Stimulated activated CD8-positive, alpha-beta memory T cell treated with anti-CD3 and anti-CD28 coated beads, Interleukin-2, amount 100 ng/mL, for 1 hour (primary cell): ENCODE results near the gene NLRP3.
"Not testable (repeated sequence)": the region's sequence is repeated elsewhere in the genome, so short reads cannot be mapped to it uniquely, and the experiment has no call there.

Experiments
- DNase-seq, 2 donors: peaks; one replicate each; pipeline ENCODE4 v3.0.0-alpha.2; 2020; ENCODE audit warnings: low read depth in 2 of 2

NLRP3 gene

GRCh38 chr1:247469141-247469535 is 53.2 kb downstream of the NLRP3 start:
- DNase-seq, result no peak

- DNase-seq, result not testable (repeated sequence)
Observed at GRCh38 chr1:247470942-247471429, 55.0 kb downstream of the NLRP3 start.

GRCh38 chr1:247471445-247472016 is 55.6 kb downstream of the NLRP3 start:
- no peak for DNase-seq

GRCh38 chr1:247472035-247472434 is 56.1 kb downstream of the NLRP3 start:
- no peak for DNase-seq

GRCh38 chr1:247474367-247474766 is 58.4 kb downstream of the NLRP3 start:
- DNase-seq, result no peak

- no peak for DNase-seq
Observed at GRCh38 chr1:247475793-247476192, 59.8 kb downstream of the NLRP3 start.

- DNase-seq, result not testable (repeated sequence)
Observed at GRCh38 chr1:247476328-247477058, 60.5 kb downstream of the NLRP3 start.

- DNase-seq, result no peak
Observed at GRCh38 chr1:247482747-247483146, 66.8 kb downstream of the NLRP3 start.

- DNase-seq, result peak in 1 of 2 donors; percentile 2
Observed at GRCh38 chr1:247487057-247487456, 71.1 kb downstream of the NLRP3 start.

GRCh38 chr1:247491328-247491727 is 75.4 kb downstream of the NLRP3 start:
- DNase-seq, result no peak

GRCh38 chr1:247493106-247493505 is 77.1 kb downstream of the NLRP3 start:
- no peak for DNase-seq

- no peak for DNase-seq
Observed at GRCh38 chr1:247494767-247495166, 78.8 kb downstream of the NLRP3 start.

GRCh38 chr1:247496581-247497285 is 80.8 kb downstream of the NLRP3 start:
- no peak for DNase-seq
